Stimulated activated CD4-positive, alpha-beta T cell treated with anti-CD3 and anti-CD28 coated beads, Interleukin-15, amount 100 ng/mL, for 48 hours (primary cell): ENCODE data around the gene UST.
"Not testable (repeated sequence)": the region's sequence is repeated elsewhere in the genome, so short reads cannot be mapped to it uniquely, and the experiment has no call there.

Experiments used
- DNase-seq, 2 donors: peaks; one replicate each; pipeline ENCODE4 v3.0.0-alpha.2; 2020; ENCODE audit warnings: low read depth in 2 of 2

UST gene

GRCh38 chr6:149084808-149085556 is 338.2 kb downstream of the UST start:
- no peak for DNase-seq

- DNase-seq = no peak
Measured at GRCh38 chr6:149085557-149085938, 338.7 kb downstream of the UST start.

GRCh38 chr6:149086363-149086762 is 339.5 kb downstream of the UST start:
- DNase-seq = no peak

GRCh38 chr6:149087898-149088297 is 341.1 kb downstream of the UST start:
- no peak for DNase-seq

- DNase-seq = no peak
Measured at GRCh38 chr6:149088361-149088760, 341.5 kb downstream of the UST start.

- DNase-seq = no peak
Measured at GRCh38 chr6:149089510-149089909, 342.7 kb downstream of the UST start.

GRCh38 chr6:149090937-149091336 is 344.1 kb downstream of the UST start:
- DNase-seq = no peak

- no peak for DNase-seq
Measured at GRCh38 chr6:149093643-149094042, 346.8 kb downstream of the UST start.

- no peak for DNase-seq
Measured at GRCh38 chr6:149094156-149094555, 347.3 kb downstream of the UST start.

GRCh38 chr6:149094934-149095351 is 348.1 kb downstream of the UST start:
- peak in 1 of 2 donors; percentile 19 for DNase-seq

GRCh38 chr6:149095842-149096241 is 349.0 kb downstream of the UST start:
- no peak for DNase-seq

GRCh38 chr6:149097794-149098193 is 351.0 kb downstream of the UST start:
- no peak for DNase-seq

- DNase-seq = no peak
Measured at GRCh38 chr6:149098700-149099276, 352.0 kb downstream of the UST start.

GRCh38 chr6:149102324-149102723 is 355.5 kb downstream of the UST start:
- no peak for DNase-seq

- DNase-seq = not testable (repeated sequence)
Measured at GRCh38 chr6:149103950-149104349, 357.1 kb downstream of the UST start.

- DNase-seq = no peak
Measured at GRCh38 chr6:149107520-149107919, 360.7 kb downstream of the UST start.

GRCh38 chr6:149108038-149108748 is 361.4 kb downstream of the UST start:
- no peak for DNase-seq

- no peak for DNase-seq
Measured at GRCh38 chr6:149108749-149109100, 361.9 kb downstream of the UST start.

- DNase-seq = no peak
Measured at GRCh38 chr6:149109397-149110070, 362.7 kb downstream of the UST start.

GRCh38 chr6:149111556-149112115 is 364.8 kb downstream of the UST start:
- no peak for DNase-seq

GRCh38 chr6:149112976-149113375 is 366.1 kb downstream of the UST start:
- DNase-seq = no peak

GRCh38 chr6:149114167-149114566 is 367.3 kb downstream of the UST start:
- DNase-seq = no peak
